Medulla oblongata (tissue), 1 donor: ENCODE results near the gene UTF1.

Source experiments
- DNase-seq: peaks from one replicate; pipeline ENCODE4 v3.0.0-alpha.2; 2015; ENCODE audit errors: extremely low spot score

The UTF1 gene

GRCh38 chr10:133230044-133230361 is at the start of gene UTF1:
Gene UTF1 (plus strand): TSS chr10:133230217. CDS start chr10:133230289, 72 bp downstream.
- no peak for DNase-seq

- no peak for DNase-seq
These were observed 48.9 kb upstream of the UTF1 start for GRCh38 chr10:133180965-133181639.

- no peak for DNase-seq
These were observed 47.8 kb upstream of the UTF1 start for GRCh38 chr10:133182190-133182589.

- no peak for DNase-seq
These were observed 47.0 kb upstream of the UTF1 start for GRCh38 chr10:133182791-133183645.

- DNase-seq, result no peak
These were observed 46.2 kb upstream of the UTF1 start for GRCh38 chr10:133183646-133184378.

- no peak for DNase-seq
These were observed 45.3 kb upstream of the UTF1 start for GRCh38 chr10:133184591-133185244.

GRCh38 chr10:133185421-133185820 is 44.6 kb upstream of the UTF1 start:
- no peak for DNase-seq

- no peak for DNase-seq
These were observed 44.1 kb upstream of the UTF1 start for GRCh38 chr10:133185916-133186315.

GRCh38 chr10:133186416-133187090 is 43.5 kb upstream of the UTF1 start:
- no peak for DNase-seq

GRCh38 chr10:133187091-133187905 is 42.7 kb upstream of the UTF1 start:
- no peak for DNase-seq

GRCh38 chr10:133187906-133188681 is 41.9 kb upstream of the UTF1 start:
- no peak for DNase-seq

- DNase-seq, result no peak
These were observed 40.8 kb upstream of the UTF1 start for GRCh38 chr10:133189256-133189655.

- no peak for DNase-seq
These were observed 40.3 kb upstream of the UTF1 start for GRCh38 chr10:133189726-133190125.

GRCh38 chr10:133190225-133190624 is 39.8 kb upstream of the UTF1 start:
- no peak for DNase-seq

- no peak for DNase-seq
These were observed 38.4 kb upstream of the UTF1 start for GRCh38 chr10:133191651-133192050.

GRCh38 chr10:133194151-133194550 is 35.9 kb upstream of the UTF1 start:
- DNase-seq, result no peak

- DNase-seq, result no peak
These were observed 34.9 kb upstream of the UTF1 start for GRCh38 chr10:133195096-133195495.

- DNase-seq, result no peak
These were observed 34.4 kb upstream of the UTF1 start for GRCh38 chr10:133195611-133196010.

- no peak for DNase-seq
These were observed 33.6 kb upstream of the UTF1 start for GRCh38 chr10:133196221-133196915.
